HEK293 (cell line): ENCODE measurements around the gene TAOK3.

Experiments used
- FEZF1 ChIP-seq: fragments of 450-650 bp; formaldehyde crosslinking; IDR thresholded peaks from 2 replicates; pipeline ENCODE4 v1.5.1; 2016; ENCODE audit warnings: missing biosample characterization, missing genetic modification characterization
- GLIS1 ChIP-seq: fragments of 450-650 bp; formaldehyde crosslinking; IDR thresholded peaks from 2 replicates; pipeline ENCODE4 v1.5.1; 2016; ENCODE audit warnings: missing biosample characterization, missing genetic modification characterization
- GLIS2 ChIP-seq: fragments of 450-650 bp; formaldehyde crosslinking; IDR thresholded peaks from 2 replicates; pipeline ENCODE4 v1.5.1; 2016; ENCODE audit warnings: missing biosample characterization, missing genetic modification characterization
- PATZ1 ChIP-seq: fragments of 450-650 bp; formaldehyde crosslinking; IDR thresholded peaks from 2 replicates; pipeline ENCODE4 v1.5.1; 2016; ENCODE audit warnings: missing biosample characterization, missing genetic modification characterization
- PRDM2 ChIP-seq: fragments of 450-650 bp; formaldehyde crosslinking; IDR thresholded peaks from 2 replicates; pipeline ENCODE4 v1.5.1; 2016; ENCODE audit warnings: missing biosample characterization, missing genetic modification characterization, borderline replicate concordance
- ZBTB10 ChIP-seq: fragments of 450-650 bp; formaldehyde crosslinking; IDR thresholded peaks from 2 replicates; pipeline ENCODE4 v1.5.1; 2016; ENCODE audit warnings: missing biosample characterization, missing genetic modification characterization
- ZBTB20 ChIP-seq: fragments of 450-650 bp; formaldehyde crosslinking; IDR thresholded peaks from 2 replicates; pipeline ENCODE4 v1.5.1; 2016; ENCODE audit warnings: missing biosample characterization, missing genetic modification characterization
- ZBTB26 ChIP-seq: fragments of 450-650 bp; formaldehyde crosslinking; optimal IDR thresholded peaks from 2 replicates; pipeline ENCODE3; 2016; ENCODE audit warnings: missing biosample characterization, mild to moderate bottlenecking, missing genetic modification characterization
- ZBTB6 ChIP-seq: fragments of 450-650 bp; formaldehyde crosslinking; IDR thresholded peaks from 2 replicates; pipeline ENCODE4 v1.5.1; 2017; ENCODE audit warnings: missing biosample characterization, missing genetic modification characterization
- ZNF148 ChIP-seq: fragments of 450-650 bp; formaldehyde crosslinking; IDR thresholded peaks from 2 replicates; pipeline ENCODE4 v1.5.0; 2017; ENCODE audit warnings: missing biosample characterization, missing genetic modification characterization, borderline replicate concordance
- ZNF335 ChIP-seq: fragments of 450-650 bp; formaldehyde crosslinking; conservative IDR thresholded peaks from 2 replicates; pipeline ENCODE4 v1.5.1; 2016; ENCODE audit warnings: missing biosample characterization, missing genetic modification characterization
- ZNF398 ChIP-seq: fragments of 450-650 bp; formaldehyde crosslinking; IDR thresholded peaks from 2 replicates; pipeline ENCODE4 v1.5.1; 2017; ENCODE audit warnings: missing biosample characterization, missing genetic modification characterization
- ZNF423 ChIP-seq: fragments of 450-650 bp; formaldehyde crosslinking; IDR thresholded peaks from 2 replicates; pipeline ENCODE4 v1.5.1; 2016; ENCODE audit warnings: missing biosample characterization, missing genetic modification characterization
- ZNF600 ChIP-seq: fragments of 450-650 bp; formaldehyde crosslinking; IDR thresholded peaks from 2 replicates; pipeline ENCODE4 v1.5.1; 2016; ENCODE audit warnings: missing biosample characterization, missing genetic modification characterization
- ZNF629 ChIP-seq: fragments of 450-650 bp; formaldehyde crosslinking; IDR thresholded peaks from 2 replicates; pipeline ENCODE4 v1.5.1; 2017; ENCODE audit warnings: missing biosample characterization, missing genetic modification characterization
- ZNF654 ChIP-seq: fragments of 450-650 bp; formaldehyde crosslinking; IDR thresholded peaks from 2 replicates; pipeline ENCODE4 v1.5.1; 2016; ENCODE audit warnings: low read depth, missing biosample characterization, missing genetic modification characterization
- ZSCAN30 ChIP-seq: fragments of 450-650 bp; IDR thresholded peaks from 2 replicates; pipeline ENCODE4 v1.5.1; 2018; ENCODE audit warnings: missing biosample characterization, mild to moderate bottlenecking, missing genetic modification characterization, moderate library complexity

The TAOK3 gene

GRCh38 chr12:118371321-118372282, 1.1 kb downstream of the TAOK3 start (continued):
- TF ChIP-seq ZBTB26 (tag by site-specific recombination) = peak; percentile 66
- TF ChIP-seq ZBTB6 = 0 out of 2 replicates have a peak, but pooled peaks have one; percentile 33
- peak; percentile 46; the same call in 1 of the 2 replicates for TF ChIP-seq ZBTB20 (tag by site-specific recombination)
- TF ChIP-seq ZBTB10 (tag by site-specific recombination) = peak; percentile 80
- TF ChIP-seq ZNF148 (tag by site-specific recombination) = no peak
- TF ChIP-seq ZNF600 (tag by site-specific recombination) = peak; percentile 40; the same call in 1 of the 2 replicates
- TF ChIP-seq GLIS1 (tag by site-specific recombination) = peak; percentile 94
- peak; percentile 69 for TF ChIP-seq ZNF423 (tag by site-specific recombination)
- peak; percentile 98 for TF ChIP-seq GLIS2 (tag by site-specific recombination)
- TF ChIP-seq ZNF629 (tag by site-specific recombination) = no peak
- TF ChIP-seq ZNF398 (tag by site-specific recombination) = peak; percentile 15; the same call in 1 of the 2 replicates
- no peak for TF ChIP-seq PRDM2 (tag by site-specific recombination)
- no peak for TF ChIP-seq ZSCAN30
- TF ChIP-seq FEZF1 (tag by site-specific recombination) = no peak
- TF ChIP-seq ZNF335 (tag by site-specific recombination) = peak; percentile 70
- TF ChIP-seq ZNF654 (tag by site-specific recombination) = no peak
- TF ChIP-seq PATZ1 = peak; percentile 90
